Mesodermal cell (in vitro differentiated cells): ENCODE results near the gene RRP36. TPM values are rescaled to one million over a fixed set of nuclear protein-coding genes. Genes with fewer than 3 reads are reported as not detected.

Experiments used
- H3K27ac ChIP-seq: 2 replicates; pipeline ENCODE4 v1.7.0; 2013; ENCODE audit warnings: mild to moderate bottlenecking, low read depth, low read length, moderate library complexity; ENCODE audit not compliant: severe bottlenecking
- H3K36me3 ChIP-seq: 2 replicates; pipeline ENCODE4 v1.7.1; 2013; ENCODE audit warnings: mild to moderate bottlenecking, low read length, moderate library complexity; ENCODE audit not compliant: control insufficient read depth, insufficient read depth
- H3K4me1 ChIP-seq: one replicate; pipeline ENCODE4 v1.7.1; 2013; ENCODE audit warnings: mild to moderate bottlenecking, low read length; ENCODE audit not compliant: insufficient read depth, control insufficient read depth, poor library complexity, severe bottlenecking
- H3K4me3 ChIP-seq: 2 replicates; pipeline ENCODE4 v1.7.0; 2013; ENCODE audit warnings: low read length, control low read depth, mild to moderate bottlenecking; ENCODE audit not compliant: insufficient read depth, poor library complexity, severe bottlenecking; ENCODE audit errors: extremely low read depth
- H3K9me3 ChIP-seq: 2 replicates; pipeline ENCODE4 v1.7.1; 2013; ENCODE audit warnings: mild to moderate bottlenecking, low read length, moderate library complexity; ENCODE audit not compliant: control insufficient read depth
- WGBS, 2 experiments: methylation state at CpG; one replicate each; pipeline ENCODE4 v1.1.5; 2013; ENCODE audit warnings: missing lambda C conversion rate in 2 of 2; ENCODE audit not compliant: insufficient coverage in 2 of 2; 5-methylcytosine and 5-hydroxymethylcytosine counted together
- polyA plus RNA-seq, 2 experiments: library from polyadenylated mRNA; stranded (reverse); fragments of 50-300 nt; gene quantifications; one replicate each; pipeline ENCODE4 v1.2.3, GENCODE V29; 2013

The RRP36 gene
- polyA plus RNA-seq (2013, experiment 1 of 2) = 79.8 TPM
- 80.5 TPM for polyA plus RNA-seq (2013, experiment 2 of 2)

GRCh38 chr6:43021270-43022047 is at the start of gene RRP36:
TSS of gene RRP36 (plus strand) at chr6:43021623. CDS start at chr6:43021655, 32 bp downstream.
- Histone ChIP-seq H3K9me3 (no peaks in the 10 kb centered on the region), H3K36me3 (peaks cover 76% of the 10 kb centered on the region), H3K4me1 (peaks cover 25% of the 10 kb centered on the region), H3K27ac (peak within 1 kb of the TSS; percentile 77), H3K4me3 (peak within 1 kb of the TSS; percentile 91)
- 2% methylated on average over 42 to 56 of the region's 56 CpGs for WGBS, 2 experiments

GRCh38 chr6:42971746-42972327 is 49.6 kb upstream of the RRP36 start:
- Histone ChIP-seq H3K4me3 (no peak overlapping the region), H3K27ac (peak overlapping the region; percentile 87), H3K36me3 (peaks cover 19% of the 10 kb centered on the region), H3K4me1 (peaks cover 17% of the 10 kb centered on the region), H3K9me3 (no peaks in the 10 kb centered on the region)
- 90 to 96% methylated on average over 3 of the region's 3 CpGs for WGBS, 2 experiments

- 100% methylated on average over 1 to 3 of the region's 3 CpGs for WGBS, 2 experiments
These were observed 47.5 kb upstream of the RRP36 start for GRCh38 chr6:42973926-42974325.

GRCh38 chr6:42974919-42975505 is 46.4 kb upstream of the RRP36 start:
- H3K9me3 ChIP-seq = no peaks in the 10 kb centered on the region
- no peak overlapping the region for H3K27ac ChIP-seq

More at GRCh38 chr6:42973926-42974325, 47.5 kb upstream of the RRP36 start:
- H3K36me3 ChIP-seq = peaks cover 18% of the 10 kb centered on the region
- no peaks in the 10 kb centered on the region for H3K9me3 ChIP-seq
- H3K4me1 ChIP-seq = peaks cover 17% of the 10 kb centered on the region
- H3K27ac ChIP-seq = no peak overlapping the region
- H3K4me3 ChIP-seq = no peak overlapping the region

GRCh38 chr6:42978487-42978838 is 43.0 kb upstream of the RRP36 start:
- Histone ChIP-seq H3K4me1 (peaks cover 7% of the 10 kb centered on the region), H3K9me3 (no peaks in the 10 kb centered on the region), H3K36me3 (peaks cover 16% of the 10 kb centered on the region), H3K4me3 (peak overlapping the region; percentile 88), H3K27ac (peak overlapping the region; percentile 73)
- 0 to 2% methylated on average over 26 to 28 of the region's 28 CpGs for WGBS, 2 experiments

More at GRCh38 chr6:42974919-42975505, 46.4 kb upstream of the RRP36 start:
- no peak overlapping the region for H3K4me3 ChIP-seq
- WGBS, 2 experiments = 90 to 93% methylated on average over 3 to 4 of the region's 5 CpGs
- peaks cover 18% of the 10 kb centered on the region for H3K36me3 ChIP-seq
- peaks cover 18% of the 10 kb centered on the region for H3K4me1 ChIP-seq

- H3K4me1 ChIP-seq = peaks cover 7% of the 10 kb centered on the region
- H3K36me3 ChIP-seq = peaks cover 11% of the 10 kb centered on the region
- WGBS, 2 experiments = 1% methylated on average over 55 to 59 of the region's 59 CpGs
- H3K27ac ChIP-seq = peak within 1 kb of the TSS; percentile 73
- peak within 1 kb of the TSS; percentile 88 for H3K4me3 ChIP-seq
- H3K9me3 ChIP-seq = no peaks in the 10 kb centered on the region
These were observed 42.4 kb upstream of the RRP36 start, which contains the start of gene PEX6 for GRCh38 chr6:42978839-42979522. TSS of gene PEX6 (minus strand) at chr6:42979181. CDS start at chr6:42979150, 31 bp downstream.

- Histone ChIP-seq H3K27ac (peak overlapping the region; percentile 73), H3K9me3 (no peaks in the 10 kb centered on the region), H3K36me3 (peaks cover 9% of the 10 kb centered on the region), H3K4me1 (peaks cover 7% of the 10 kb centered on the region), H3K4me3 (peak overlapping the region; percentile 88)
- 69 to 93% methylated on average over 2 to 8 of the region's 9 CpGs for WGBS, 2 experiments
These were observed 41.8 kb upstream of the RRP36 start for GRCh38 chr6:42979523-42980177.

GRCh38 chr6:42981836-42982235 is 39.6 kb upstream of the RRP36 start:
- 90 to 95% methylated on average over 3 to 4 of the region's 5 CpGs for WGBS, 2 experiments
- H3K4me1 ChIP-seq = peaks cover 10% of the 10 kb centered on the region
- H3K4me3 ChIP-seq = no peak overlapping the region
- H3K27ac ChIP-seq = no peak overlapping the region
- H3K36me3 ChIP-seq = peaks cover 10% of the 10 kb centered on the region
- H3K9me3 ChIP-seq = no peaks in the 10 kb centered on the region

- WGBS, 2 experiments = 1% methylated on average over 37 to 52 of the region's 59 CpGs
- Histone ChIP-seq H3K4me3 (peak within 1 kb of the TSS; percentile 86), H3K9me3 (no peaks in the 10 kb centered on the region)
These were observed 37.2 kb upstream of the RRP36 start, which contains the start of gene PPP2R5D for GRCh38 chr6:42984001-42984923. TSS of gene PPP2R5D (plus strand) at chr6:42984570. CDS start at chr6:42984678, 108 bp downstream.

More at GRCh38 chr6:42984001-42984923, 37.2 kb upstream of the RRP36 start, which contains the start of gene PPP2R5D:
- peak within 1 kb of the TSS; percentile 77 for H3K27ac ChIP-seq
- peaks cover 10% of the 10 kb centered on the region for H3K4me1 ChIP-seq
- H3K36me3 ChIP-seq = peaks cover 29% of the 10 kb centered on the region
